Activated CD8-positive, alpha-beta memory T cell treated with anti-CD3 and anti-CD28 coated beads for 36 hours (primary cell): ENCODE data around the gene B4GALT1. TPM values are rescaled to one million over a fixed set of nuclear protein-coding genes. Genes with fewer than 3 reads are reported as not detected.

Experiments
- CTCF ChIA-PET: fragments of 350-600 bp; sonication (Branson Sonifier 250); formaldehyde crosslinking; loops from one replicate; lab custom pipeline; 2021; ENCODE audit warnings: antibody characterized with exemption; lab: Charles Lee
- POLR2A ChIA-PET: fragments of 350-600 bp; sonication (Branson Sonifier 250); formaldehyde crosslinking; loops from one replicate; lab custom pipeline; 2021; ENCODE audit warnings: antibody characterized with exemption; lab: Charles Lee
- total RNA-seq, 2 experiments: library from RNA; stranded (reverse); gene quantifications; one replicate each; pipeline ENCODE4 v1.2.3, GENCODE V29; 2021

The B4GALT1 gene
- total RNA-seq, 2 experiments from 2014 or later = 38.3 to 38.6 TPM

DNA sequence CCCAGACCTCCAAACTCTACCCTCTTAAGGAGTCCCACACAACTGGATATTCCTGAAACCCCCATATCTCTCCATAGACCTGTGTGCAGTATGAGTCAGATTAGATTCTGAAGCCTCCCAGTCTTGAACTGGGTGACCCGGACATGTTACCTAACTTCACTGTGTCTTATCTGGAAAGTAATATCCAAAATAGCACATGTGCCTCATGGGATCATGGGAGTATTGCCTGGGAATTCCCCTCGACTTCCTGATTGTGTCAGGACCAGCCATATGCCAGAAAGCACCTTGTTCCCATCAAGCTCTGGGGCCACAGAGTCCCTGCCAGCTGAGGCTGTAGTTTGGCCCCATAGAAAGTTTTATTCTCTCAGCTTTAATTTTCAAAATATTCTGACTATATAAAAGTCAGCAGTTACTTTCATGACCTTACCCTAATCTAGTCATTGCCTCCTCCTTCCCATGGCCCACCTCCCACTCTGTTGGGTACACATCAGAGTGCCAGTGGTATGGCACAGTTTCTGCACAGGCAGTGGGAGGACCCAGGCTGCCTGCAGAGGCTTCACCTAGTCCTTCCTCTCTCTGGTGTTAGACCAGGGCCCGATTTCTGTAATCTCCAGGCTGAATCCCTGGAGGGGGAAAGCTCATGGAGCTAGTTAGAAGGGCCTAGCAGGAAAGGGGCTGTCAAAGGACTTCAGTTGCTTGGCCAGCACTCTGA, 19.5 kb upstream of the B4GALT1 start:
- POLR2A ChIA-PET = no interaction called here
- CTCF ChIA-PET = no interaction called here

DNA sequence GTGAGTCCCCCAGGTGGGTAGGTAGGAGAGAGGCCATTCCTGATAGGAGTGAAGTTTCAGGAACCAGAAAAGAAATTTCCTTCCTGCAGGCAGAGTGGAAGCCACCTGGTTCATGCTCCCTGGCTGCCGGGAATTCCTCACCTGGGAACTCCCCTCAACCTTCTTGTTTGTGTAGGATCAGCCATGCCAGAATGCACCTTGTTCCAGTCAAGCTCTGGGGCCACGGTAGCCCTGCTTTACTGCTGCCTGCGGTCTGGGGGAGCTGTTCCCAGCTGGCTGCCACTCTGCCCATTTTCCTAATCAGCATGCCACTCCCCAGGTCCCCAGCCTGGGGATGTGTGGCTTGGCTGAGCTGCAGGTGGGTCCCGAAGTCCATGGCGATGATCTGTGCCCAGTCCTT, 18.7 kb upstream of the B4GALT1 start:
- ChIA-PET POLR2A (no interaction called here), CTCF (no interaction called here)

DNA sequence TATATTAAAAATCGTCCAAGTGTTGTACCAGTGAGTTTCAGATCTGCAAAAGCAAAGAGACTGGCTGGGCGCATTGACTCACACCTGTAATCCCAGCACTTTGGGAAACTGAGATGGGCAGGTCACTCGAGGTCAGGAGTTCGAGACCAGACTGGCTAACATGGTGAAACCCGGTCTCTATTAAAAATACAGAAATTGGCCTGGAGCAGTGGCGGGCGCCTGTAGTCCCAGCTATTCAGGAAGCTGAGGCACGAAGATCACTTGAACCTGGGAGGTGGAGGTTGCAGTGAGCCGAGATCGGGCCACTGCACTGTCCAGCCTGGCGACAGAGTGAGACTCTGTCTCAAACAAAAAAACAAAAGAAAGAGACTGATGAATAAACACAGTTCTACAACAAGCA, 18.3 kb upstream of the B4GALT1 start:
- POLR2A ChIA-PET = no interaction called here
- CTCF ChIA-PET = no interaction called here

DNA sequence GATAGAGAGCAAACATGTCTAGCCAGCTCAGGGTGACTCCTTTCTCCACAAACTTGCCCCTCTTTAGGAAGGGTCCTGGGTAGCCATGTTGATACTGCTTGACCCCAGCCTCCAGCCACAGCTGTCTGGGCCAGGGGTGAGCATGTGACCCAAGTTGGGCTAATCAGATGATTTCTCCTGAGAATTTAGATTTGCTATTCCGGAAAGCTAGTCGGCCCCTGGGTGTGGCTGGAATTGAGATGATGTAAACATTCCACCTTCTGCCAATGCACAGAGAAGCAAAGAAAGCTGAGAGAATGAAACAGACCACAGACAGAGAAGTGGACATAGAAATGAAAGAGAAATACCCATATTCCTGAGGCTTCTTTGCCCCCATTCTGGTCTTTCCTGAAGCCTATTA, 17.8 kb upstream of the B4GALT1 start:
- CTCF ChIA-PET = no interaction called here
- POLR2A ChIA-PET = no interaction called here

DNA sequence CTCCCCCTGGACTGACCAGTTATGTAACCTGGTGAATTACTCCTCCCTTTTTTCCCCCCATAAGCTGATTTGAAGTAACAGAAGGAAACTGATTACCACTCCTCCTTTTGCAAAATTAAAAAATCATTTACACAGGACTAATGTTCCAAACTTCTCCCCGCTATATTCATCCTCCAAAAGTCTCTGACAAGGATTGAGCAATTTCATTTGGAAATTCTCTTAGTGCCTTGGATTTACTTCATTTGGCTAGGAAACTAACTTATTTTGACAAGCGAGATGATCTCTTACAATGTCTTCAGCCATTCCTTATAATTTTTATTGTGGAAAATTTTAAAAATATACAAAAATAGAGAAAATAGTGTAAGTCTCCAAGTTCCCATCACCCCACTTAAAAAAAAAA, 15.4 kb upstream of the B4GALT1 start:
- ChIA-PET CTCF (no interaction called here), POLR2A (no interaction called here)

DNA sequence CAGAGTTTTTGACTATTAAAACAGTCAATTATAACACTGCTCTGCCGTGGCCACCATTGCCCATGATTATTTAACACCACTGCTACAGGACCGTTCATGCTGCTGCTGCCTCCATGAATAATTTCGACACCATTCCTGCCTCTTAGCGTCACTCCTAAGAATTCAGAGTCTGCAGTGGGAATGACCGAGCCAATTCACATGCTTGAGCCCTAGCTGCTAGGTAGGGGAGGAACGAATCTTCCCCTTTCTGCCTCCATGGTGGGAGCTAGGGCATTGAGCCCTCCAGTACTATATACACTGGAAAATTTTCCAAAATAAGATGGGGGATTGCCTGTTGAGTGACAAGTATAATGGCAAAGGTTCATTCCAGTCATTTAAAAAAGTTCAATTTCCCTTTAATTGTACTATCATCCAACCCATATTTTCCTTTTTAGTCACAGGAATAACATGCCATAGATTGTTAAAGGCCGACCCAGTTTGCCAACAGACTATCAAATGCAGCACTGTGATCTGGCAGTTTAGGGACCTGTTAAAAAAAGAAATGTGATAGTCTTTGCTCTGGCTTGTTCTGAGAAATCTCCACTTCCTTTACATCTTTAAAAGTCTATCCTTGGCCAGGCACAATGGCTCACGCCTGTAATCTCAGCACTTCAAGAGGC, 13.5 kb upstream of the B4GALT1 start:
- CTCF ChIA-PET = no interaction called here
- POLR2A ChIA-PET = no interaction called here

DNA sequence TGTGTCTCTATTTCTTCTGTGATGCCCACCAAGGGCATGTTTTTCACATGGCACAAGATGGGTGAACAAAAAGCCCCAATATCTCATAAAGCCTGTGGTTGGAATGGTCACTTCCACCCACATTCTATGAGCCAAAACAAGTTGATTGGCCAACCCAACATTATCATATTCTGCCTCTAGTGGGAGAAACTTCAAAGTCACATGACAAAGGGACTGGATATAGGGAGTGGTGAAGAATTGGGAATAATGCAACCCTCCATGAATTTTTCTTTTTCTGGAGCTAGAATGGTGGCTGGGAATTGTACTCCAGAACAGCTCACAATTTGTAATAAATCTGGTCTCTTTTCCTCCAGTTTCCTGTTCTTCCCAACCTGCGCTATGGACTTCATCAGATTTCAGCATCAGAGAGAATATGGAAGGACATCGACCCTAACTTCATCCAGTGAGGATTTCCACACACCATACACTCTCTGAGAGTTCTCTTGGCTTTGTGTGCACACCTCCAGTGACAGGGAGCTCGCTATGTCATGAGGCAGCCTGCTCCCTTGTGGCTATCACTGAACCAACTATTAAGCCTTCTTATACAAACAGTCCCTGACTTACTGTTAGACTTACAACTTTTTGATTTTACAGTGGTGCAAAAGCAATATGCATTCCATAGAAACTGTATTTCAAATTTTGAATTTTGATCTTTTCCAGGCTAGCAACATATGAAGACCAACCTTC, 12.0 kb upstream of the B4GALT1 start:
- POLR2A ChIA-PET = interaction anchor here (0.7 kb wide), 1 partner anchor 11 kb away, joined by 3 read pairs; no protein-coding TSS in a partner anchor

DNA sequence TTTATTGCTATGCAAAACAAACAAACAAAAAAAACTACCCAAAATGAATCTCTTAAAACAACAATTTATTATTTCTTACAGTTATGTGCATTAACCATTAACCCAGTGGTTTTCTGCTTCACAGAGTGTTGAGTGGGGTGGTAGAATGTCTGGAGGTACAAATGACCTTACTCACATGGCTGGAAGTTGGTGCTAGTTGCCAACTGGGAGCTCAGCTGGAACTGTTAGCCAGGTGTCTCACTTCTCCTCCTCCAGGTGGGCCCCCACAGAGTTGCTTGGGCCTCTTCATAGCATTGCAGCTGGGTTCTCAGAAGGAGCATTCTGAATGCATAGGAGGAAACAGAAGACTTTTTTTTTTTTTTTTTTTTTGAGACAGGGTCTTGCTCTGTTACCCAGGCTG, 10.5 kb upstream of the B4GALT1 start:
- POLR2A ChIA-PET = interaction anchor here (0.6 kb wide), 1 partner anchor 121 kb away, joined by 3 read pairs; no protein-coding TSS in a partner anchor
- CTCF ChIA-PET = no interaction called here

More for the DNA sequence above, 12.0 kb upstream of the B4GALT1 start:
- CTCF ChIA-PET = no interaction called here

DNA sequence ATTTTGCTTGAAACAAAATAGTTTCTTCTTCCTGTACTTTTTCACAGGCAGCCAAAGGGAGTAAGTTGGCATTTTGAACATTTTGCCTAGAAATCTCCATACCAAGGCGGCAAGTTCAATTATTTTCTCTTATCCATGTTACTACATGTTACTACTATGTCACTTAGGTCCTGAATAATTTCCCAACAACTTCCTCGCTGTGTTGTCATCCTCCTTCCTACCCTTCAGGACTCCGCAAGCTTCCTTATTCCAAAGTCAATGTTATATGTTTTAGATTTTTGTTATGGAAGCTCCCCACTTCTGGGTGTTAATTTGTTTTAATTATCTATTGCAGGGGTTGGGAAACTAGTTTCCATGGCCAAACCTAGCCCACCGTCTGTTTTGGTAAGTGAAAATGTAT, 9.9 kb upstream of the B4GALT1 start:
- ChIA-PET POLR2A (interaction anchor here (0.6 kb wide), 1 partner anchor 121 kb away, joined by 3 read pairs; no protein-coding TSS in a partner anchor), CTCF (interaction anchor here (0.6 kb wide), 1 partner anchor 200 kb away, joined by 6 read pairs; no protein-coding TSS in a partner anchor)

DNA sequence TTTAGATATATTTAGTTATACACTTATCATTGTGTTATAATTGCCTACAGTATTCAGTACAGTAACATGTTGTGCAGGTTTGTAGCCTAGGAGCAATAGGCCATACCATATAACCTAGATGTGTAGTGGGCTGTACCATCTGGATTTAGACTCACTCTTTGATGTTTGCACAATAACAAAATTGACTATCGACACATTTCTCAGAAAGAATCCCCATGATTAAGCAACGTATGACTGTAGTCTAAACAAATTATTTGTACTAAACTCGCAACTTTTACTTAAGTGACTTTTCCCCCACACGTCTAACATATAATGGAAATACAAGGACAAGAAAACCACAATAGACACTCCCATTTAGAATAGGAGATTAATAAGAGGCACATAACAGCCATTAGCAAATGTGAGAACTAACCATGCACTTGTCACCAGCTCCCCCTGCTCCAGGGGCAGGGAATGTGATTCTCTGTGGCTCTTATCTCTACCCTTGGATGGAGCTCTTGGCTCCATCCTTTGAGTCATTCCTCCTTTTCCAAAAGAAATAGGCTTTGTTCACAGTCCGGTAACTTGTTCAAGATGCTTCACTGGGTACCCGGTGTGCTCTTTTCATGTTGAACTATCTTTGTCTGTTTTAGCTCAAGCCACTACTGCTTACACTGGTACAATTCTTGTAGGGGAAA, 8.7 kb upstream of the B4GALT1 start:
- ChIA-PET POLR2A (no interaction called here), CTCF (no interaction called here)

DNA sequence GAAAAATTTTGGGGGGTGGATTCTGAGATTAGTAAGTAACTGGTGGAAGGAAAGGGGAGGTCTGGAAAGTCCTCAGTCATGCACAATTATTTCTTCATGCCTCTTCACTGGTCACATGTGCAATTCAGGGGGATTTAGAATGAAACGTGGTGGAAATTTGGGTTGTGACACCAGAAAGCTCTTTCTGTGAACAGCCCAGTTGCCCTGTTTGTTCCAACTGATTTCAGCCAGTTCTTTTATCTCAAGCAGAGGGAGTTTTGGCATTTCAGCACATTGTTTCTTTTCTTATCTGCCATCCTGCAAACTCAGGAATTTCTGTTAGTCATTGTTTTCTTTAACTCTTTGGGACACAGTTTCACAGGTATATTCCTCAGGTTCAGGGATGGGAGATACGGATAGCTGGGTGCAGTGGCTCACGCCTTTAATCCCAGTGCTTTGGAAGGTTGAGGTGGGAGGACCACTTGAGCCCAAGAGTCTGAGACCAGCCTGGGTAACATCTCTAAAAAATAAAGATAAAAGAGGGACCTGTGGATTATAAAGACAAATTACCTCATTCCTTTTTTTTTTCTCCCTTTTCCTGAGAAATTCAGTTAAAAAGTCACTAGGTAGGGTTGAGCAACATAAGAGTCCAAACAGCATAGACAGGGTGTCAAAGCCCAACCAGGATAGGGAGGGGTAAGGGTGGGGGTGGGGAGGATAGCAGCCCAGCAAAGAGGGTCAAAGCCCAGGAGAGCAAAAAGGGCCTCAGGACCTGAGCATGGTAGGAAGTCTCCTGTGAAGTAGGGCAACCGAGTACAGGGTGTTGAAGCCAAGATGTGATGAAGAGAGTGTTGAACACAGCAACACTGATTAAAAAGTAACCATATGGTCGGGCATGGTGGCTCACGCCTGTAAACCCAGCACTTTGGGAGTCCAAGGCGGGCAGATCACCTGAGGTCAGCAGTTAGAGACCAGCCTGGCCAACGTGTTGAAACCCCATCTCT, 5.4 kb upstream of the B4GALT1 start:
- ChIA-PET POLR2A (no interaction called here), CTCF (interaction anchor here (1.0 to 1.2 kb wide), 2 partner anchors 36 to 54 kb away, joined by 4 read pairs; no protein-coding TSS in a partner anchor)

DNA sequence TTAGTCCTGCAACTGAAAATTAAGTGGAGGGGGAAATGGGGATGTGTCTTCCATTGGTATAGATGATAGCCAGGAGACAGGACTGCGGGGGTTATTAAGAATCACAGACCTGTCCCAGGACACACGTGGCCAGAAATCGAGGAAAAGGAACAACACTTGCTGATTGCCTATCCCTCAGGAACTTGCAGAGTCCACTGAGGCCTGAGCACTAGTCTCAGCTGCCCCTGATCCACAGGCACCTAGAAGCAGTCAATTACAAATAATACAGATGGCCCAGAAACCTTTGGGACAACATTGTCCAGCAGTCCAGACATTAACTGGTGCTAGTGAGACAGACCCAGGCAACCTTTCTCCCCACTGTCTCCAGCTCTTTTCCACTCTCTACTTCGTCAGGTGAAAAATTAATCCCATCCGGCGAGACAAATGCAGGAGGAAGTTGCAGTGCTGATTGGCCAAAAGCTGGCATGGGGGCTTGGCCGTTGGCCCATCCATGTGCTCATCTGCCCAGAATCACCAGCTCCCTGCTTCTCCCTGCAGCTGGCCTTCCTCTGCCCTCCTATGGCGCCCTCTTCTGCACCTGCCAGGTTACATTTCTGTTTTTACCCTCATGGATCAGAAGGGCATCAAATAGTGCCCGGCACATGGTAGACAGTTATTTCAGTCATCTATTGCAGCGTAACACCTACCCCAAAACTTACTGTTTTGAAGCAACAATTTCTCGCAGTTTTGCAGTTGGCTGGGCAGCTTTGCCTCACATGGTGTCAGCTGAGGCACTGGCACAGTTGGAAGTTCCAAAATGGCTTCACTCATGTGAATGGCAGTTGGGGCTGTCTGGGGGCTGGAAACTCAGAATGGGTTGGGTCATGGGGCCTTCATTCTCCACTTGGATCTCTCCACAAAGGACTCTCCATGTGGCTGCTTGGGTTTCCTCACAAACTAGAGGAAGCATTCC, 3.6 kb upstream of the B4GALT1 start:
- ChIA-PET CTCF (interaction anchor here (0.5 to 1.2 kb wide), 6 partner anchors 12 to 90 kb away, joined by 3 to 4 read pairs (median 3); no protein-coding TSS in a partner anchor), POLR2A (no interaction called here)

DNA sequence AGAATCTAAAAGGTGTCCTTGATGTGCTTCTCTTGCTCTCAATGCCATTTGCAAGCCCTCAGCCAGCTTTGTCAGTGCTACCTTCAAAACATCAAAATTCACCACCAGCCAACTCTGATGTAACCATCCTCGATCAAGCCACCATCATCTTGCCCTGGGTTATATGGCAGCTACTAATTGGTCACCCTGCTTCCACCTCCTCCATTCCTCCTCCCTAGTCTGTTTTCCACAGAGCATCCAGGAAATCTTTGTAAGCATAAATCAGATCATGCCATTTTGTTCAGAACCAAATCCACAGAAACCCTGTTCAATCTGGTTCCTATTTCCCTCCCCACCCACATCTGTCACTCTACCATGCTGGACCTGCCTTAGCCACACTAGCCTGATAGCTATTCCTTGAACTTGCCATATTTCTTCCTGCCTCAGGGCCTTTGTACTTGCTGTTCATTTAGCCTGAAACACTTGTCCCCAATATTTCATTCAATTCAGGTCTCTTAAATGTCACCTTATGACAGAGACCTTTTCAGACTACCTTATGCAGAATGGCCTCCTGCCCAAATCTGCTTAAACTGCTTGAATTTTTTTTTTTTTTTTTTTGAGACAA, 1.9 kb upstream of the B4GALT1 start:
- POLR2A ChIA-PET = no interaction called here
- CTCF ChIA-PET = interaction anchor here (0.6 kb wide), 1 partner anchor 42 kb away, joined by 4 read pairs; no protein-coding TSS in a partner anchor

DNA sequence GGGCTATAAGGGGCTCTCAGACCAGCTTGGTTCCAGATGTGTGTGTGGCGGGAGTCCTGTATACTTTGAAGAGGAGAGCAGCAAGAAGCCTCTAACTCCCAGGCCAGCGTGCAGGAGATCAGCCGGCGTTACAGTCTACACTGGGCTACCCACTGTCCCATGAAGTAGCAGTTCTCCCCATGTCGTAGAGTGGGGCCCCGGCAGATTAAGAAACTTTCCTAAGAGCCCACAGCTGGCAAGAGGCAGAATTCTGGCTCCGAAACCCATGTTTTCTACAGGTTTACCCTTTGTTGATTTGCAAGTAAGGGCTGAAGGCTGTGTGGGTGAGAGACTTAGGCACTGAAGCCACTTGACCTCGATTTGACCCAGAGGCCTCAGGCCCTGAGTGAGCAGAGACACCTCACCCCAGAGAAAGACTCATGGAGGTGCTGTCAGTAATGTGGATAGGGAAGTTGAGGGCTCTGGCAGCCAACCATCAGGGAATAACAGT, 881 bp upstream of the B4GALT1 start:
- CTCF ChIA-PET = interaction anchor here (0.7 kb wide), 1 partner anchor 32 kb away, joined by 3 read pairs; no protein-coding TSS in a partner anchor
- POLR2A ChIA-PET = interaction anchor here (0.9 to 1.6 kb wide), 4 partner anchors 27 to 122 kb away, joined by 3 to 6 read pairs (median 4); partner anchors contain the start of genes NFX1 and SMU1

DNA sequence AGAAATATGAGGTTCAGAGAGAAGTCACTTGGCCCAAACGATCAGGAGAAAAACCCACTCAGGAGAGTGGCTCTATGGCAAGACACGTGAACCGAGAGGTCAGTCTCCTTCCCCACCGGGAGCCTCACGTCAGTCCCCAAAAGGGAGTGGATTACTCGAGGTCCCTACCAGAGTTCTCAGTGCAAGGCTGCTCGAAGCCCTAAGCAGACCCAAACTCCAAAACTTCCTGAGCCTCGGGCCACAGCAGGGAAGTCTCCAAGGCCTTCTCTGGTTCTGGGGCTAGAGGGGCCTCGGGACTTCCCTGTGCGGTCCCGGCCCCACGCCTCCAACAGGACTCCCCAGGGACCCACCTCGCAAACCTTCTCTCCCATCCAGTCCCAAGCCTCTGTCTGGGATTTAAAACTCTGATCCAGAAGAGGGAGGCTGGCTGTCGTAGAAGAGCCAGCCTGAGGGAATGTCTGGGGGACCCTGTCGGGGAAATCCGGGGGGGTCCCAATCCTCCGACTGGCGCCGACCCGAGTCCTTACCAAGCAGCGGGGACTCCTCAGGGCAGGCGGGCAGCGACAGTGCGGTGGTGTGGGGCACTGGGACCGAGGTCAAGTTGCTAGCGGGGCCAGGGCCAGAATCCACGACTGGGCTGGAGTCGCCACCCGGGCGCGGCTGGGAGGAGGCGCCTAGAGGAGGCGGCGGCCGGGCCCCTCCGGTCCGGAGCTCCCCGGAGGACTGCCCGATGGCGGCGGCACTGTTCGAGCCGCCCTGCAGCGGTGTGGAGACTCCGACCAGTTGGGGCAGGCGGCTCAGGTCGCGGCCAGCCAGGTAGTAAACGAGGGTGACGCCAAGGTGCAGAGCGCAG, 679 bp downstream of the B4GALT1 start:
- POLR2A ChIA-PET = interaction anchor here (1.6 kb wide), 1 partner anchor 26 kb away, joined by 6 read pairs; no protein-coding TSS in a partner anchor
- CTCF ChIA-PET = interaction anchor here (1.4 kb wide), 1 partner anchor 15 kb away, joined by 3 read pairs; no protein-coding TSS in a partner anchor
